Progenitor cell of endocrine pancreas (in vitro differentiated cells): ENCODE results near the gene TXNDC11. TPM values are rescaled to one million over a fixed set of nuclear protein-coding genes. Genes with fewer than 3 reads are reported as not detected.
A peak's percentile ranks its signal among the peaks of the same experiment; 100 is the strongest.

Source experiments
- DNase-seq: peaks from one replicate; pipeline ENCODE4 v3.0.0; 2021; ENCODE audit warnings: low spot score; ENCODE audit not compliant: unreplicated experiment
- H3K27ac Mint-ChIP-seq: 2 replicates; pipeline ENCODE4 v1.8.0; 2021; ENCODE audit warnings: mild to moderate bottlenecking, moderate library complexity, mixed read lengths
- H3K27me3 Mint-ChIP-seq: 2 replicates; pipeline ENCODE4 v1.8.0; 2021; ENCODE audit warnings: mixed read lengths
- H3K36me3 Mint-ChIP-seq: 2 replicates; pipeline ENCODE4 v1.8.0; 2022; ENCODE audit warnings: mixed read lengths; ENCODE audit not compliant: insufficient read depth
- H3K4me1 Mint-ChIP-seq: 2 replicates; pipeline ENCODE4 v1.8.0; 2021; ENCODE audit warnings: low read depth, mixed read lengths
- H3K4me3 Mint-ChIP-seq: 2 replicates; pipeline ENCODE4 v1.8.0; 2021; ENCODE audit warnings: low read depth, mild to moderate bottlenecking, moderate library complexity, mixed read lengths
- H3K9me3 Mint-ChIP-seq: 2 replicates; pipeline ENCODE4 v1.8.0; 2021; ENCODE audit warnings: low read depth, mixed read lengths
- total RNA-seq: library from RNA; stranded (reverse); gene quantifications from 2 replicates; pipeline ENCODE4 v1.2.1, GENCODE V29; 2021
- TF ChIP-seq, protein P1 (sequence below): fragments of 200-600 bp; sonication (generic); IDR thresholded peaks from one replicate; pipeline ENCODE4 v1.5.0; 2021; ENCODE audit warnings: antibody characterized with exemption, mild to moderate bottlenecking; ENCODE audit not compliant: unreplicated experiment

Gene TXNDC11
- total RNA-seq, 1 donor from 2014 or later: 30.8 TPM

DNA sequence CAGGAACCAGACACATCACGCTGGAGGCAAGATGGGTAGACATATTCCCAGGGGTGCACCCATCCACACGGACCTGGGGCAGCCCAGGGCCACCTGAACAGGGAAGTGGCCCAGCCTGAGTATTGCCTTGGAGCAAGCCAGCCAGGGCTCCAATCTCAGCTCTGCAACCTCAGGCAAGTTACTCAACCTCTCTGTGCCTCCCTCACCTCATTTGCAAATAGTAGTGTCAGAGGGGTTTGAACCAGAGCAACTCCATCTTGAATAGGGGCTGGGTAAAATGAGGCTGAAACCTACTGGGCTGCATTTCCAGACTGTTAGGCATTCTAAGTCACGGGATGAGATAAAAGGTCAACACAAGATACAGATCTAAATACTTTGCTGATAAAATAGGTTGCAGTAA lies 109.5 kb downstream of the TXNDC11 start:
- no peak overlapping the region for H3K4me3 Mint-ChIP-seq
- H3K27me3 Mint-ChIP-seq: peaks cover 3% of the 10 kb centered on the region
- no peaks in the 10 kb centered on the region for H3K9me3 Mint-ChIP-seq
- peak overlapping the region; percentile 33 for H3K27ac Mint-ChIP-seq
- H3K36me3 Mint-ChIP-seq: no peaks in the 10 kb centered on the region
- no peak for DNase-seq
- TF ChIP-seq, protein P1, sequence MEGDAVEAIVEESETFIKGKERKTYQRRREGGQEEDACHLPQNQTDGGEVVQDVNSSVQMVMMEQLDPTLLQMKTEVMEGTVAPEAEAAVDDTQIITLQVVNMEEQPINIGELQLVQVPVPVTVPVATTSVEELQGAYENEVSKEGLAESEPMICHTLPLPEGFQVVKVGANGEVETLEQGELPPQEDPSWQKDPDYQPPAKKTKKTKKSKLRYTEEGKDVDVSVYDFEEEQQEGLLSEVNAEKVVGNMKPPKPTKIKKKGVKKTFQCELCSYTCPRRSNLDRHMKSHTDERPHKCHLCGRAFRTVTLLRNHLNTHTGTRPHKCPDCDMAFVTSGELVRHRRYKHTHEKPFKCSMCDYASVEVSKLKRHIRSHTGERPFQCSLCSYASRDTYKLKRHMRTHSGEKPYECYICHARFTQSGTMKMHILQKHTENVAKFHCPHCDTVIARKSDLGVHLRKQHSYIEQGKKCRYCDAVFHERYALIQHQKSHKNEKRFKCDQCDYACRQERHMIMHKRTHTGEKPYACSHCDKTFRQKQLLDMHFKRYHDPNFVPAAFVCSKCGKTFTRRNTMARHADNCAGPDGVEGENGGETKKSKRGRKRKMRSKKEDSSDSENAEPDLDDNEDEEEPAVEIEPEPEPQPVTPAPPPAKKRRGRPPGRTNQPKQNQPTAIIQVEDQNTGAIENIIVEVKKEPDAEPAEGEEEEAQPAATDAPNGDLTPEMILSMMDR: no peak
- peaks cover 17% of the 10 kb centered on the region for H3K4me1 Mint-ChIP-seq

DNA sequence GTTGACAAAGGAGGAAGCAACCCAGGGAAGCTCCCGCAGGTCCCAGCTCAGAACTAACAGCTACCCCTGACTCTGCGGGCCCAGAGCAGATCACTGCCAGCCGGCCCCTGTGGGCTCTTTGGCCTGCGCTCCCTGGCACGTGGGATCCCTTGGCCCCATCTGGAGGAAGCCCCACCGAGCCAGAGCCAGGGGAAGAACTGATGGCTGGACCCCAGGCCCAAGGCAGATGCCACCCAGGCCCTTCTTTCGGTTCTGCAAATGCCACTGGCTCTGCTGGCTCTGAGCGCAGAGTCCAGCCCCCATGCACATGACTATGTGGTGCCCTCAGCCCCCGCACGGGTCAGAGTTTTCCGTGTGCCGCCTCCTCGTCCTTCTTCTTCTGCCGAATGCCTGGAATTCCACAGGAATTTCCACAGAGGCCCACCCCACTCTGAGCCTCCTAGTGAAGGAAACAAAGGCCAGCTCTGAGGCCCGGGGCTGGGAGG lies 110.2 kb downstream of the TXNDC11 start:
- DNase-seq: no peak
- TF ChIP-seq, protein P1: no peak
- Mint-ChIP-seq H3K4me1 (peaks cover 17% of the 10 kb centered on the region), H3K4me3 (no peak overlapping the region), H3K36me3 (no peaks in the 10 kb centered on the region), H3K27me3 (peaks cover 3% of the 10 kb centered on the region), H3K9me3 (no peaks in the 10 kb centered on the region), H3K27ac (peak overlapping the region; percentile 33)

DNA sequence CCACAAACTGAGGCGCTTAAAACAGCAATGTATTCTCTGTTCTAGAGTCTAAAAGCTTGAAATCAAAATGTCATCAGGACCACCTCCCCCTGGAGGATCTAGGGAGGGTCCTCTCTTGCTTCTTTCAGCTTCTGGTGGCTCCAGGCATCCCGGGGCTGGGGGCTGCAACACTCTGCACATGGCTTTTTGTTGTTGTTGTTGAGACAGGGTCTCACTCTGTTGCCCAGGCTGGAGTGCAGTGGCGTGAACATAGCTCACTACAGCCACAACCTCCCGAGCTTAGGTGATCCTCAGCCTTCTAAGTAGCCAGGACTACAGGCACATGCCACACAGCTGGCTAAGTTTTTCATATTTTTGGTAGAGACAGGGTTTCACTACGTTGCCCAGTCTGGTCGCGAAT lies 111.4 kb downstream of the TXNDC11 start:
- H3K36me3 Mint-ChIP-seq: no peaks in the 10 kb centered on the region
- DNase-seq: no peak
- H3K27ac Mint-ChIP-seq: no peak overlapping the region
- H3K4me3 Mint-ChIP-seq: no peak overlapping the region
- H3K4me1 Mint-ChIP-seq: peaks cover 13% of the 10 kb centered on the region
- peaks cover 3% of the 10 kb centered on the region for H3K27me3 Mint-ChIP-seq
- TF ChIP-seq, protein P1: no peak
- no peaks in the 10 kb centered on the region for H3K9me3 Mint-ChIP-seq

DNA sequence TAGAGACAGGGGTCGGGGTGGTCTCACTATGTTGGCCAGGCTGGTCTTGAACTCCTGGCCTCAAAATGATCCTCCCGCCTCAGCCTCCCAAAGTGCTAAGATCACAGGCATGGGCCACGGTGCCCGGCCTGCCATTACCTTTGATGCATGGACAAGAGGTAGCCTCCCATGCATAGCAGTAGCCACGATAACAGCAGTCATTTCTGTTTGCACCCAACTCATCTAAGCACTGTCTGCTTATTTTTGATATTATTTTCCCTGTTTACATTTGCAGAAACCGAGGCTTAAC lies 111.9 kb downstream of the TXNDC11 start:
- H3K4me3 Mint-ChIP-seq: no peak overlapping the region
- H3K27me3 Mint-ChIP-seq: peaks cover 3% of the 10 kb centered on the region
- H3K9me3 Mint-ChIP-seq: no peaks in the 10 kb centered on the region
- H3K36me3 Mint-ChIP-seq: no peaks in the 10 kb centered on the region
- H3K4me1 Mint-ChIP-seq: peaks cover 12% of the 10 kb centered on the region
- no peak for DNase-seq
- H3K27ac Mint-ChIP-seq: no peak overlapping the region
- TF ChIP-seq, protein P1: no peak

DNA sequence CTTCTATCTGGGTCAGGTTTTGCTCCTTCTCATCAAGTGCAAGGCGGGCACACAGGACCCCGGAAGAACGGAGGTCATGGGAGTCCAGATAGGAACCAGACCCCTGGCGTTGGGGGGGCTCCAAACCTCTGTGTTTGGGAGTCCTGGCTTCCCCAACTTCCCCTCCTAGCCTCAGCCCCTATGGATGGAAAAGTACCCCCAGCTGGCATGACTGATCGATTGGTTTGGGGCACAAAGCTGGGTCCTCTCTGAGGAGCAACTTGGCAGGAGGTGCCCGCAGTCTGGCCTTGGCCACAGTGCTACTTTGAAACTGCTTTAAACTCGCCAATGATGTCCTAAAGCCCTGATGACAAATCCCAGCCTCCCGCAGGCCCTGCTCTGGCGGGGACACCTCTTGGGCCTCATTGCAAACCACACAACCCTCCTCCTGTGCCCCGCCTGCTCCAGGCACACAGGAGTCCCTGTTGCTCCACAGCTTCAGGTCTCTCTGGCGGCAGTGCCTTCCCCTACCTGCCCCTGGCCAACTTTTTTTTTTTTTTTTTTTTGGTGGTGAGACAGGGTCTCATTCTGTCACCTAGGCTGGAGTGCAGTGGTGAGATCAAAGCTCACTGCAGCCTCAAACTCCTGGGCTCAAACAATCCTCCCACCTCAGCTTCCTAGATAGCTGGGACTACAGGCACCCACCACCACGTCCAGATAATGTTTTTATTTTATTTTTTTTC lies 112.5 kb downstream of the TXNDC11 start:
- Mint-ChIP-seq H3K36me3 (no peaks in the 10 kb centered on the region), H3K27ac (no peak overlapping the region), H3K27me3 (peaks cover 3% of the 10 kb centered on the region), H3K4me3 (no peak overlapping the region), H3K9me3 (no peaks in the 10 kb centered on the region), H3K4me1 (peaks cover 7% of the 10 kb centered on the region)
- TF ChIP-seq, protein P1: no peak
- DNase-seq: no peak

Other genes starting within 250 kb of the TXNDC11 start
- 47.6 and 48.6 TPM in 2 replicates for gene LITAF, start 155.9 kb downstream of the TXNDC11 start, total RNA-seq
- gene SNN, start 74.4 kb downstream of the TXNDC11 start, total RNA-seq: 80.6 and 80.9 TPM in 2 replicates
- gene ZC3H7A, start 54.4 kb upstream of the TXNDC11 start, total RNA-seq: 63.9 and 68.7 TPM in 2 replicates
- 133 and 139 TPM in 2 replicates for gene RSL1D1, start 108.7 kb upstream of the TXNDC11 start, total RNA-seq
- 89.9 and 92.5 TPM in 2 replicates for gene GSPT1, start 173.1 kb upstream of the TXNDC11 start, total RNA-seq
- 16.6 and 19.3 TPM in 2 replicates for gene NPIPB2, start 199.2 kb upstream of the TXNDC11 start, total RNA-seq
- gene TNFRSF17, start 222.4 kb upstream of the TXNDC11 start, total RNA-seq: not detected in 2 replicates
- gene SNX29, start 233.9 kb upstream of the TXNDC11 start, total RNA-seq: 19.3 and 20.1 TPM in 2 replicates